Activated T-helper 1 cell treated with anti-CD3 and anti-CD28 coated beads, Interleukin-2, amount 50 U/mL, for 16 hours (primary cell): ENCODE measurements around the gene ACTL9.
A peak's percentile ranks its signal among the peaks of the same experiment; 100 is the strongest.

Source experiments
- DNase-seq, 2 donors: peaks; one replicate each; pipeline ENCODE4 v3.0.0-alpha.2; 2020; ENCODE audit warnings: low read depth in 1 of 2, low spot score in 1 of 2

Gene ACTL9

DNA sequence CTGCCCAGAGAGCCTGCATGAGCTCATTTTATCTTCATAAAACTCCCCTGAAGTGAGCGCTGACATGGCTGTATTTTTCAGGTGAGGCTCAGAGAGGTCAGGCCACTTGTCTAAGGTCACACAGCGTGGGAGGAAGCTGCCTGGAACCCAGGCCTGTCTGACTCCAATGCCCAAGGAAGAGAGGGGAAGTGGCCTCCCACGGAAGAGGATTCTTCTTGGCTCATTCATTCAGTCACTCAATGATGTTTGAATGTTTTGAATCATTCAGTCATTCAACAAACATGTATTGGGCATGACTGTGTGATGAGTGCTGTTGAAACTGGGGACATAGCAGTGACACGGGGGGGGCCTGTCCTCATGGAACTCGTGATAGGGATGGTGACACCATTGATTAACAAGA lies 12.0 kb downstream of the ACTL9 start:
- no peak for DNase-seq

GRCh38 chr19:8684001-8684902 lies 14.3 kb downstream of the ACTL9 start:
- no peak for DNase-seq

GRCh38 chr19:8682931-8683330 lies 15.7 kb downstream of the ACTL9 start:
- no peak for DNase-seq

- DNase-seq: no peak
Measured at GRCh38 chr19:8682472-8682871, 16.1 kb downstream of the ACTL9 start.

- no peak for DNase-seq
Measured at GRCh38 chr19:8681345-8682029, 17.1 kb downstream of the ACTL9 start.

DNA sequence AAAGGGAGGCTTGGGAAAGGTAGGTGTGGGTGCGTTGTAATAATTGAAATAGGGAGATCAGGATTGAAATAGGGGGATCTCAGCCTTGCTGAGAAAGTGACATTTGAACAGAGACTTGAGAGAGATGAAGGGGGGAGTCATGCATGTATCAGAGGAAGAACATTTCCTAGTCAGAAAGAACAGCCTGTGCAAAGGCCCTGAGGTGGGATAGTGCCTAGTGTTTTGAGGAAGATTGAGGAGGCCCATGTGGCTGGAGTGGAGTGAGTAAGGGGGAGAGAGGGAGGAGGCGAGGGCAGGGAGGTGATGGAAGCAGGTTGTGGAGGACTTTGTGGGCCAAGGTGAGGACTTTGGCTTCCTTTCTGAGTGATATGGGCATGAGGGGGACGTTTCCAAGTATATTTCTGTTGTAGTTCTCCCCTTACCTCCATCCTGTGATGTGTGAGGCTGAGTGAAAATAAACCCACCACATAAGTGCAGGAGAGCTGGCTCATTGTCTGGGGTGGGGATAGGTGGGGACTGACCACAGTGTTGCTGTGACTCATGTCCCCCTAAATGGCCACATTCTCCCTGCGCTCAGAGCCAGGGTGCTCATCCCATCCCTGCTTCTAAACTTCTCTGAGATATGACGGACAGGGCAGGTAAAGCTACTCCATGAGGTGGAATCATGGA lies 17.8 kb downstream of the ACTL9 start:
- no peak for DNase-seq

DNA sequence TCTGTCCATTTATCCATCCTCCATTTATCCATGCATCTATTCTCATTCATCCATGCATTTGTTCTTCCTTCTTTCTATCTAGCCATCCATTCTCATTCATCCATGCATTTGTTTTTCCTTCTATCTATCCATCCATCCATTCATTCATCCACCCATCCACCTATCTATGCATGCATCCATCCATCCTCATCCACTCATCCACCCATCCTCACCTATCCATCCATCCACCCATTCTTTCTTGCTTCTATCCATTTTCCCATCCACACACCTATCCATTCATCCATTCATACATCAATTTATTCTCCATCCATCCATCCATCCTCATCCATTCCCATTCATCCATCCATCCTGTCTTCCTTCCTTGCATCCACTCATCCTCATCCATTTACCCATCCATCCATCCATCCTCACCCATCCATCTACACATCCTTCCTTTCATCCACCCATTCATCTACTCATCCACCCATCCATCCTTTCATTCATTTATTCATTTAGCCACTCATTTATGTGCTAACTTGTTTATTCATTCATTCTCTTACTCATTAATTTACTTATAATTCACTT lies 20.3 kb downstream of the ACTL9 start:
- no peak for DNase-seq

GRCh38 chr19:8675066-8675465 lies 23.5 kb downstream of the ACTL9 start:
- DNase-seq: no peak

DNA sequence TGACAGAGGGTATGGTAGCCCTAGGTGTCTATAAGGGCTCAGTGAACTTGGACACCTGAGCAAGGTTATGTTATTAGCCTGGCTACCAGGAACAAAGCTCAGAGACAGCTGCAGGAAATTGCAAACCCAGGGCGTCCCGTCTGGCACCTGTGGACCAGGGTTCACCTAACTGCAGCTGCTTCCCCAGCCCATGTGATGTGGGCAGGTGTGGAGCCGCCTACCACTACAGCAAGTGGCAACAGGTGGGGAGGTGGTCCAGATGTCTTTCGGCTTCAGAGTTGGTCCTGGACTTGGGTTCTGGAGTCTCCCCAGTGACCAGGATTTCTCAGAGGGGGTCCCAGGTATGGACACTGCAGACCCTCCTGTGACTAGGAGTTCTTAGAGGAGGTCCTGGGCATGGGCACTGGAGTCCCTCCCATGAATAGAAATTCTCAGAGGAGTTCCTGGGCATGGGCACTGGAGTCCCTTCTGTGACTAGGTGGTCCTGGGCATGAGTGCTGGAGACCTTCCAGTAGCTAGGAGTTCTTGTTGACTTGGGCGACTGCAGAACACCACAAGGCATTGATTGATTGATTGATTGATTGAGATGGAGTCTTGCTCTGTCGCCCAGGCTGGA lies 25.2 kb downstream of the ACTL9 start:
- DNase-seq: no peak

DNA sequence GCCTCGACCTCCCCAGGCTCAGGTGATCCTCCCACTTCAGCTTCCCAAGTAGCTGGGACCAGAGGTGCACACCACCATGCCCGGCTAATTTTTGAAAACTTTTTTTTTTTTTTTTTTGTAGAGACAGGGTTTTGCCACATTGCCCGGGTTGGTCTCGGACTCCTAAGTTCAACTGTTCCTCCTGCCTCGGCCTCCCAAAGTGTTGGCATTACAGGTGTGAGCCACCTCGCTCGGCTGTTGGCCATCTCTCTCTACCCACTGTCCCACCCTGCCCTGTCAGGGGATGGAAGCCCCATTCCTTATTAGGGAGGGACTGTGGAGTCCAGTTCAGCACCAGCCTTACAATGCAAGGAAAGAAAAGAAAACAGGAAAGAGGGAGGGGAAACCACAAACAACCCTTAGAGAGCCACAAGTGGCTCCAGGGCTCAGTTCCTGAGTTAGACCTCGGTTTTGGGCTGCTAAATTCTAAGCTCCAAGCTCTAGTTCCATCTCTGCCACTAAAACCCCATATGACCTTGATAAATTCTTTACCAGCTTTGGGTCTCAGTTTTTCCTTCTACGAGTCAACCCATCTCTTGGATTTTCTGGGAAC lies 31.7 kb downstream of the ACTL9 start:
- DNase-seq: no peak

- no peak for DNase-seq
Measured at GRCh38 chr19:8665468-8666213, 33.0 kb downstream of the ACTL9 start.

- no peak for DNase-seq
Measured at GRCh38 chr19:8664671-8665057, 33.9 kb downstream of the ACTL9 start.

- no peak for DNase-seq
Measured at GRCh38 chr19:8663920-8664670, 34.5 kb downstream of the ACTL9 start.

- DNase-seq: no peak
Measured at GRCh38 chr19:8662263-8662662, 36.3 kb downstream of the ACTL9 start.

- DNase-seq: no peak
Measured at GRCh38 chr19:8659905-8660304, 38.7 kb downstream of the ACTL9 start.

- DNase-seq: no peak
Measured at GRCh38 chr19:8657869-8658268, 40.7 kb downstream of the ACTL9 start.

GRCh38 chr19:8655340-8655709 lies 43.3 kb downstream of the ACTL9 start:
- peak in 1 of 2 donors; percentile 10 for DNase-seq

DNA sequence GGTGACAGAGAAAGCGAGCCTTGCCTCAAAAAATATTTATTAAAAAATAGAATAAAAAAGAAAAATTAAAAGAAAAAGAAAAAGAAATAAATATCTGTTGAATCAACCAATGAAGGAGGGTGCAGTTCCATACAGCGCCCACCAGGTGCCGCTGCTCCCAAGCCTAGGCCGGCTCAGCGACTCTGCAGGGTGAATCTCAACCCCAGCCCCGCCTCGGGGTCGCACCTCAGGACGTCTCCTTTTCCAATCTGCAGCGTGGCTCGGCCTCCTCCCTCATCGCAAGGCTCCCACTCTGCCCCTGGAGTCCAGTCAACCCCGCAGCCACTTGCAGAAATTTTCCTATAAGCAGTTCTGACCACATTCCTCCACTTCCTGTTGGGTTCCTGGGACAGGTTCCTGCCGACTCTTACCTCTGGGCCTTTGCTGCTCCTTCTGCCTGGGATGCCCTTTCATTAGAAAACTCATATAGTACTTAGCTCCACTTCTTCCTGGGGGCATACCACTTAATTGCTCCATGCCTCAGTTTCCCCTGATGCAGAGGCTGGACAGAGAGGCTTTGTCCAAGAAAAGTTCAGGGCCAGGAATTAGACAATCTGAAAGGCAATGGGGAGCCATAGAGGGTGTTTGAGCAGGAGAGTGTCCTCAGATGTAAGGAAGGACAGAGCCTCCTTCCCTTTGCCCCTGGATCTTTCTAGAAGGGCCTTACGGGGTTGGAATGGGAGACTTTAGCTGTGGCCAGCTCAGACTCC lies 43.8 kb downstream of the ACTL9 start:
- peak; percentile 52 to 57 for DNase-seq

DNA sequence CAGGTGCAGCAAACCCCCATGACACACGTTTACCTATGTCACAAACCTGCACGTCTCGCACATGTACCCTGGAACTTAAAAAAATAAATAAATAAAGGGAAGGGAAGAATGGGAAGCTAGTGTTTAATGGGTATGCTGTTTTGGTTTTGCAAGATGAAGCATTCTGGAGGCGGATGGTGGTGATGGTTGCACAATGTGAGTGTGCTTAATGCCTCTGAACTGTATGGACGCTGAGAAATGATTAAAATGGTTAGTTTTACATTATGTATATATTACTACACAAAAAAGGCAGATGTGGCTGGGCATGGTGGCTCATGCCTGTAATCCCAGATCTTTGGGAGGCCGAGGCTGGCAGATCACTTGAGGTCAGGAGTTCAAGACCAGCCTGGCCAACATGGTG lies 50.4 kb downstream of the ACTL9 start:
- no peak for DNase-seq
